Activated CD8-positive, alpha-beta memory T cell treated with anti-CD3 and anti-CD28 coated beads for 36 hours (primary cell): ENCODE measurements around the gene CCND2. TPM values are rescaled to one million over a fixed set of nuclear protein-coding genes. Genes with fewer than 3 reads are reported as not detected.
"Not testable (repeated sequence)": the region's sequence is repeated elsewhere in the genome, so short reads cannot be mapped to it uniquely, and the experiment has no call there.

ENCODE experiments used
- CTCF ChIA-PET: fragments of 350-600 bp; sonication (Branson Sonifier 250); formaldehyde crosslinking; loops from one replicate; lab custom pipeline; 2021; ENCODE audit warnings: antibody characterized with exemption; lab: Charles Lee
- POLR2A ChIA-PET: fragments of 350-600 bp; sonication (Branson Sonifier 250); formaldehyde crosslinking; loops from one replicate; lab custom pipeline; 2021; ENCODE audit warnings: antibody characterized with exemption; lab: Charles Lee
- total RNA-seq, 2 experiments: library from RNA; stranded (reverse); gene quantifications; one replicate each; pipeline ENCODE4 v1.2.3, GENCODE V29; 2021

The CCND2 gene
- total RNA-seq = 100 to 1,000 TPM; 653 to 655 TPM

DNA sequence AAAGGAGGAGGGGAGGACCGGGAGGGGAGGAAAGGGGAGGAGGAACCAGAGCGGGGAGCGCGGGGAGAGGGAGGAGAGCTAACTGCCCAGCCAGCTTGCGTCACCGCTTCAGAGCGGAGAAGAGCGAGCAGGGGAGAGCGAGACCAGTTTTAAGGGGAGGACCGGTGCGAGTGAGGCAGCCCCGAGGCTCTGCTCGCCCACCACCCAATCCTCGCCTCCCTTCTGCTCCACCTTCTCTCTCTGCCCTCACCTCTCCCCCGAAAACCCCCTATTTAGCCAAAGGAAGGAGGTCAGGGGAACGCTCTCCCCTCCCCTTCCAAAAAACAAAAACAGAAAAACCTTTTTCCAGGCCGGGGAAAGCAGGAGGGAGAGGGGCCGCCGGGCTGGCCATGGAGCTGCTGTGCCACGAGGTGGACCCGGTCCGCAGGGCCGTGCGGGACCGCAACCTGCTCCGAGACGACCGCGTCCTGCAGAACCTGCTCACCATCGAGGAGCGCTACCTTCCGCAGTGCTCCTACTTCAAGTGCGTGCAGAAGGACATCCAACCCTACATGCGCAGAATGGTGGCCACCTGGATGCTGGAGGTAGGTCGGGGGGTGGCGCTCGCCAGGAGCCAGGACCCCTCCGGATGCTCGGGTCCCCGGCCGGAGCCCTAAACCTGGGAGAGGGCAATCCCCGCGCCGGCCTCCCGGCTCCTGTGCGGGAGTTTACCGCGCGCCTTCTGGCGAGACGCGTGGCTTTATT lies at the start of gene CCND2:
Gene CCND2 (plus strand): TSS at position 111 of the 744 bp plus-strand sequence. CDS start 279 bp downstream, at position 390.
- POLR2A ChIA-PET = interaction anchor here (0.6 to 3.8 kb wide), 9 partner anchors 12 to 404 kb away, joined by 3 to 28 read pairs (median 6); no protein-coding TSS in a partner anchor
- CTCF ChIA-PET = interaction anchor here (1.1 to 6.9 kb wide), 4 partner anchors 70 to 166 kb away, joined by 3 to 69 read pairs (median 8); no protein-coding TSS in a partner anchor

DNA sequence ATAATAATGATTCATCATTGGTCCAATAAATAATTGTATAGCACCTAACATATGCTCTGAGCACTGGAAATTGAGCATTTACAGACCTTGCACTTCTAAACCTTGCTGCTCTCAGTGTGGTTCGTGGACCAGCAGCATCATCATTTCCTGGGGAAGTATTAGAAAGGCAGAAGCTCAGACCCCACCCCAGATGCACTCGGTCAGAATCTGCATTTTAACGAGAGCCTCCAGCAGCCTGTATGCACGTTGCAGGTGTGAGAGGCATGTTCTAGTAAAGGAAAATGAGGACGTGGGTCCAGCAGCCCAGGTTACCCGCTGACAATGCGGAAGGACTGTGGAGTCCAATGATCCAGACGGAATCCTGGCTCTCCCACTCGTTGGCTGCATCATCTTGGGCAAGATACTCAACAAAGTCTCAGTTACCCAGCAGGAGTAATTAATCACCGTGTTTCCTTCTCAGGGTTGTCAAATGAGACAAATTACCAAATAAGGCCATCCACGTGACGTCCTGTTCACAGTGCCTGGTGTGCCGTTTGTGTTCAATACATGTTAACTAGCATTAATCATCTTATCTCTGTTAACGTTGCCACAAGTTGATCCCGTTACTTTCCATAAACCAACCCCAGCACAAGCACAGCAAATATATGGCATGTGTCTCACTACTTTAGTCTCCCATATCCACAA lies 49.2 kb upstream of the CCND2 start:
- POLR2A ChIA-PET = no interaction called here

DNA sequence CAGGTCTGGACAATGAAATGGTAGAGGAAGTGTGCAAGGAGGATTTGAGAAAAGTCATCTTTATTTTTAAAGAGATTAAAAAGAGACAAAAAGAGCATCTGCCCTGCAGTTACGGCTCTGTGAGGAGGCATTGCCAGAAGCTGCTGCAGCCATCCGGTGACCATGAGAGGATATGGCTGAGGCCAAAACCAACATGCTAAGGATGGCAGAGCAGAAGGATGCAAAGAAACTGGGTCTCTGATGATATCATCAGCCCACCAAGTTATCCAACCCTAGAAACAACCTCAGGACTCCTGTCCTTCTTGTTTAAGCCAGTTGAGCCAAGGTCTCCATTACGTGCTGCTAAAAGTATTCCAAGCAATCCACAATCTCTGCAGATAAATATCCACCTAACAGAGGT lies 48.0 kb upstream of the CCND2 start:
- POLR2A ChIA-PET = interaction anchor here (0.6 kb wide), 1 partner anchor 30 kb away, joined by 3 read pairs; no protein-coding TSS in a partner anchor
- CTCF ChIA-PET = no interaction called here

More for the DNA sequence above, 49.2 kb upstream of the CCND2 start:
- CTCF ChIA-PET = no interaction called here

DNA sequence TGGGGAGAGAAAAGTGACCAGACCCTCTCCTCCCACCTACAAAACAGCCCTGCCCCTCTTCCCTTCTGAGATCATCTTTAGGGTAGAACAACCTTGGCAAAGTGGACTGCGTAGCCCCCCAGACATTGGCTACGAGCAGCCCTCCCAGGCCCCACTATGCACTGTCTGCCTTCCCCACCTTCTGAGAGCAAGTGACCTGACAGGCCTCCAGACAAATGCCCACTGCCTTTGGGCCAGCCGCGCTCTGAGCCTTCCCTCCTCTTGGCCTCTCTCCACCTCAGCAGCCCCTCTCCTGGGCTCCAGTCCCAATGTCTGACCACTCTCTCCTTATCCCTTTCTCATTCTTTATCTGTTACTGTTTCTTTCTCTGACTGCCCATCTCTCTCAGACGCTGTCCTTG lies 46.5 kb upstream of the CCND2 start:
- POLR2A ChIA-PET = no interaction called here
- CTCF ChIA-PET = no interaction called here

DNA sequence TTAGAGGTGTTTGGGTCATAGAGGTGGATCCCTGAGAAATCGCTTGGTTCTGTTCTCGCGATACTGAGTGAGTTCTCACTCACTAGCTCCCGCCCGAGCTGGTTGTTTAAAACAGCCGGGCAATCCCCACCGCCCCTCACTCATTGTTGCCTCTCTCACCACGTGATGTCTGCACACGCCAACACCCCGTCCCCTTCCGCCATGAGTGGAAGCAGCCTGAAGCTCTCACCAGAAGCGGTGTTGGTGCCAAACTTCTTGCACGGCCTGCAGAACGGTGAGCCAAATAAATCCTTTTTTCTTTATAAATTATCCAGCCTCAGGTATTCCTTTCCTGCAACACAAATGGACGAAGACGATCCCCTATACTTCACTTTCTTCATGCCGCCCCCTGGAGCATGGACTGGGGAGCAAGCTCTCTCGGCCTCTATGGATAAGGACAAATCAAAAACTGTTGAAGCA lies 45.4 kb upstream of the CCND2 start:
- CTCF ChIA-PET = no interaction called here
- POLR2A ChIA-PET = no interaction called here

DNA sequence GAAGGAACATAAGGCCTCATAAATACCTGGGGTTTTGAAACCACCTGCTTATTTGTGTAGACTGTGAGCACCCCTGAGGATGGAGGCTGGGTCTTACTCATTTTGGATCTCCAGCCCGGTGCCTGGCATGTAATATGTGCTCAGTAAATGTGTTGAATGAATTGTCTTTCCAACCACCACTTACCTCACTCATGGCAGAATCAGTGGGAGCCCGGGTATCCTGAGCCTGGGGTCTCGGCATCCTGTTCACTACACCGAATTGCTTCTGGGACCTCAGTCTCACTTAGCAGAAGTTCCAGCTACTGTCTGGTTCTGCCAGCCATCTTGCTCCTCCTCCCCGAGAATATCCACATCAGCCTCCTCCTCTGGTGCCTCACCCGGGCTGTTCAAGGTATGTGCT lies 43.0 kb upstream of the CCND2 start:
- ChIA-PET POLR2A (no interaction called here), CTCF (no interaction called here)

DNA sequence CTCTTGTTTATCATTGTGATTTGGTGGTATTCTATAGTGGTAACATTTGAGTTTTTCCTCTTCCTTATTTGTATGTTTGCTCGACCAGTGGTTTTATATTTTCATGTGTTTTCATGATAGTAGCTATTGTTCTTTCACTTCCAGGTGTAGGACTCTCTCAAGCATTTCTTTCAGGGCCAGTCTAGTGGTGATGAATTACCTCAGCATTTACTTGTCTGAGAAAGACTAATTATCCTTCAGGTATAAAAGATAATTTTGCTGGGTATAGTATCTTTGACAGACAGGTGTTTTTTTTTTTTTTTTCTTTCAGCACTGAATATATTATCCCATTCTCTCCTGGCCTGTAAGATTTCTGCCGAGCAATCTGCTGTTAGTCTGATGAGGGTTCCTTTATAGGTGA lies 35.0 kb upstream of the CCND2 start:
- POLR2A ChIA-PET = no interaction called here
- CTCF ChIA-PET = interaction anchor here (0.7 kb wide), 1 partner anchor 47 kb away, joined by 3 read pairs; no protein-coding TSS in a partner anchor

DNA sequence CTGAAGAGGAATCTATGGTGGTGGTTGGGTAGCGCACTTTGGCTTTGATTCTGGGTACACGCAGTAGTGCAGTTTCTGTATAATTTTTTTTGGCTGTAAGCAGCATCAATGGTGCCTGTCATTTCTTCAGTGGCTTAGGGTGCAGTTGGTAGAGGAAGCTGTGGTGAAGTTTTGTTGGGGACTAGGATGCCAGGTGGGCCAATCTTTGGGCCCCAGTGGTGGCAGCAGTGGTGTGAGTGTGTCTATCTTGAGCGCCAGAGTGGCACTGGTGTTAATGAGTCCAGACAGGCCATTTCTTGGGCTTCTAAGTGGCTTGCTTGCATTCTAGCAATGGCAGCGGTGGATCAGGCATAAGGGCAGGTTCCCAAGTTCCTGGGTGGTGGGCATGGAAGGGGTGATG lies 33.8 kb upstream of the CCND2 start:
- ChIA-PET POLR2A (no interaction called here), CTCF (no interaction called here)

DNA sequence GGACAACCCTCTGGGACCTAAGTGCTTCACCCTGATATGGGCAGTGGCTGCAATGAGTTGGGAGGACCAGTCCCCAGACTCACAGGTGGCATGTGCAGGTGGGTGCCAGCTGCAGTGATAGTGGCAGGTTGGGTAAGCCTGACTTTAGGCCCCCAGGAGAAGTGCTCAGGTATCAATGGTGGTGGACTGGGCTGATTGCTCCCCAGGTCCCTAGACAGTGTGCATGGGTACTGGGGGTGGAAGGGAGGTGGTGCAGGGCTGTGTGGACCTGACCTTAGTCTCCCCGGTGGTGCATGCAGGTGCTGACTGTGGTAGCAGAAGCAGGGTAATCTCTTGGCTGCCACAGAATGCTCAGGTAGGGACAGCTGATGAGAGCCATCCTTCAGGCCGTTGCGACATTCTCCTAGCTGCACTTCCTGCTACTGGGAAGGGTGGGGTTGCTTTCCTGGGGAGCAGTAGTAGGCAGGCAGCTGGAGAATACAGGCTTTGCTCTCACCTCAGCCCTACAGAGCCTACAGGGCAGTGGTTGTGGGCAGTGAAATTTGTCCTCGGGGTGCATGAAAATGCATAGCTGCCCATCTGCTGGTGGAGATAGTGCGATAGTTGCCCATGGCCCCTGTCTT lies 33.3 kb upstream of the CCND2 start:
- ChIA-PET POLR2A (interaction anchor here (0.6 kb wide), 1 partner anchor 76 kb away, joined by 3 read pairs; no protein-coding TSS in a partner anchor), CTCF (no interaction called here)

DNA sequence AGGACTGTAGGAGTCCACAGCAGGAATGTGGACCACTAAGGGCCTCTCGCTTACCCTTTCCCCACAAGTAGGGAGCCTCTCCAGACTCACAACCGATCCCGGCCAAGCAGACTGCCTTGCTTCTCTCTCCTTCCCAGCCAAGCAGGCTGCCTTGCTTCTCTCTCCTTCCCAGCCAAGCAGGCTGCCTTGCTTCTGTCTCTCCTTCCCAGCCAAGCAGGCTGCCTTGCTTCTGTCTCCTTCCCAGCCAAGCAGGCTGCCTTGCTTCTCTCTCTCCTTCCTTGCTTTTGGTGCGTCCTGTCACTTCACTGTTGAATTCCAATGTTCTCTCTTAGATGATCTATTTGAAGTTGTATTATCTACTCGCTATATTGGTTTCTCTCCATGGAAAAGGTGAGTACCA lies 32.6 kb upstream of the CCND2 start:
- CTCF ChIA-PET = no interaction called here
- POLR2A ChIA-PET = no interaction called here

DNA sequence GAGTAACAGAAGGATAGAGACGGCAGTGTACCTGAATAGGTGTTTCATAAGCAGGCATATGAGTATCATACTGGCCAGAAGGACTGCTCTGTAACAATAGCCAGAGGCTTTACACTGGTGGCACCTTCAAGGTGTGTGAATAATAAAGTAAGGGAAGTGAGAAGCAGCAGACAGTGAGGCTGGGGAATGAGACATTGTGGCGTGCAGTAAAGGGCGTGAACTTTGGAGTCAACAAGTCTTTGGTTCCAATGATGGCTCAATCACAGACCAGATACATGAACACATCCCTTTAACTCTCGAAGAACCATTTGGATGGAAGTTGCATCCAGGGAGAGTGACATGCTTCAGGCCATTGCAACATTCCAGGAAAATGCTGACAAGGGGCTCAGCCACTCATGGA lies 32.0 kb upstream of the CCND2 start:
- POLR2A ChIA-PET = no interaction called here
- CTCF ChIA-PET = no interaction called here

DNA sequence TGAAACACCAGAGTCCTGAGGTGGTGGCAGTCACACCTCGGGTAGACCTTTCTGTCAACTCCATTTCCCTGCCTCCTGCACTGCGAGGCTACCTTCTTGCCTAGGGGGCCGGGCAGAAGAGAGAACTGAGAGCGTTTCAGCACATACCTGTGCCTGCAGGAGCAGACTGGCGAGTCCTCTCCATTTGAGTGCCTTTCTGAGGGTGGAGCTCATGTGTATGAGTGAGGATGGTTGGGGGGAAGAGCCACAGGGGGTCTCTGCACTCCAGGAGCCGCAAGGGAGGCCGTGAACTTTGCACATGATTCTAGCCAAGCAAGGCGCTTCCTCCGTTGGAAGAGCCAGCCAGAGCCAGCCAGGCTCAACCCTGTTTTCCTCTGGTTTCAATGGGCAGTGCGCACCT lies 31.0 kb upstream of the CCND2 start:
- POLR2A ChIA-PET = interaction anchor here (0.6 kb wide), 1 partner anchor 135 kb away, joined by 3 read pairs; no protein-coding TSS in a partner anchor
- CTCF ChIA-PET = no interaction called here

DNA sequence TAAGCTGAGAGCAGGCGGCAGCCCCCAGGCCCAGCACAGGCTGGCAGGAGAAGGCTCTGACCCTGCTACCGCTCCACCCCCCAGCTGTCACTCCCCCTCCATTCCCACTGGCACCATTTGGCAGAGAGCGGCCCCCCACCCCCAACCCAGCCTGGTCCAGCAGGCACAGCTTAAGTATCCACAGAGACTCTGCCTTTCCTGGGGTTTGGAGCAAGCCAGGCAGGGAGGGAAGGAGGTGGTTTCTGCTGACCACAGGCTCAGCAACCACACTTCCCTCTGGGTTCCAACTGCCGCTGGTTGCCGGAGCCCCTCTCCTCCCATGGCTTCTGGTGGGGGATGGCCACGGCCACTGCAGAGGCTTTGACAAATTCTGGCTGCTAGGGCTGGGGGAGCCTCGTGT lies 30.5 kb upstream of the CCND2 start:
- ChIA-PET POLR2A (no interaction called here), CTCF (no interaction called here)

DNA sequence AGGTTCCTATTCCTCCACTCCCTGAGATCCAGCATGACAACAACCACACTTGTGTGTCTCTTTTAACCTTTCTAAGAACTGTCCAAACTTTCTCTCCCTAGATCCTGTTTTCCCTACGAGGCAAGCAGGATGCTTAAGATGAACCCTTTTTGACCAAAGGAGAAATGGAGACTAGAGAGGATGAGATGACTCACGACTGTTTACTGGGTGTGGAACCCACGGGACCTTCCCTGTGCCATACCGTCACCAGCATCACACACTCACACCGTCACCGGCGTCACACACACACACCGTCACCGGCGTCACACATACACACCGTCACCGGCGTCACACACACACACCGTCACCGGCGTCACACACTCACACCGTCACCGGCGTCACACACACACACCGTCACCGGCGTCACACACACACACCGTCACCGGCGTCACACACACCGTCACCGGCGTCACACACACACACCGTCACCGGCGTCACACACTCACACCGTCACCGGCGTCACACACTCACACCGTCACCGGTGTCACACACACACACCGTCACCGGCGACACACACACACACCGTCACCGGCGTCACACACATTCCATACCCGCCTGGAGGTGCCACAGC lies 30.0 kb upstream of the CCND2 start:
- CTCF ChIA-PET, POLR2A ChIA-PET: not testable (repeated sequence)

DNA sequence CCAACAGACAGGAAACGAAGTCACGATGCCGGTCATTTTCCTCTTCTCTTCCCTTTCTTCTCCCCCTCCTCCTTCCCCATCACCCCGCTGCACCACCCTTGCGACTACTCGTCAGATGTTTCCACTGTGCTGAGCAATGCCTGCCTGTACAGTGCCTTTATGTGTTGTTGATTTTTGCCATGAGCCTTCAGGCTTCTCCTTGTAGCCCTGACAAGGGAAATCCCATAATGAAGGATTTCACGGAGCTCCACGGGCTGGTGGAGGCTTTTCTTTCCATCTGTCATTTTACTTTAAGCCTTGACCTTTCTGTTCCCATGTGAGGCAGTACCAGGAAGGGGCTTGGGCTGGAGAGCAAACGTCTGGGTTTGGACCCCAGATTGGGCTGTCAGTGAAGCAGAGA lies 28.7 kb upstream of the CCND2 start:
- ChIA-PET POLR2A (interaction anchor here (0.6 kb wide), 1 partner anchor 597 kb away, joined by 3 read pairs; no protein-coding TSS in a partner anchor), CTCF (no interaction called here)

DNA sequence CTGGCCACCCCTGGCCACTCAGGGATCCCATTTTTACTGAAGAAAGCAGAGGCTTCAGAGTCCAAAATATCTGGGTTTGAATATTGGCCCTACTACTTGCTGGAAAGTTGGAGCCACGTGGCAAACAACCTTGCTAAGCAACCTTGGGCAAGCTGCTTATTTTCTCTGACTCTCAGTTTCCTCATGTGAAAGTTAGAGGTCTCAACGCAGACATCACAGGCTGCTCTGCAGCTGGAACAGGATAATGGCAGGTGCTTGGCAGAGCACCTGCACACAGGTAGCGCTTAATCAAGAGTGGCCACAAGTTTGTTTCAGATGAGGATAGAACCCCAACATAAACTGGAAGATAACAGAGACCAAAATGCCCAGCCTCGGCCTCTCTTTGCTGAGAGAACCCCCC lies 28.1 kb upstream of the CCND2 start:
- ChIA-PET POLR2A (interaction anchor here (0.6 kb wide), 1 partner anchor 598 kb away, joined by 3 read pairs; no protein-coding TSS in a partner anchor), CTCF (no interaction called here)

DNA sequence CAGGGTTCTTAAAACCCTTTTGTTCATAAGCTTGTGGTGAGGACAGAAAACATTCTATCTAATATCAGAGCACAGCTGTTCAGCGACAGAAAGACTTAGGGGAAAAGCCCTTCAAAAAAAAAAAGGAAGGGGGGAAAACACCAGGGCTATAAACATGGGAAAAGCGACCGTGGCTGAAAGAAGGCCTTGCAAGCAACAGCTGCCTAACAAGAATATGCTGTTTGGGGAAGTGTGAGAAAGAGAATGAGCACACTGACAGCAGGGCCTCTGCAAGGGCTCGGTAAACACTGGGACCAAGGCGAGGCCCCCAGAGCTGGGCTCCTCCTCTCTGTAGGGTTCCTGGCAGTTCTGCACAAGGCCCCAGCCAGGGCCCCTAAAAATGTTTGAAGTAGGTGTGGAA lies 27.4 kb upstream of the CCND2 start:
- ChIA-PET CTCF (no interaction called here), POLR2A (no interaction called here)

DNA sequence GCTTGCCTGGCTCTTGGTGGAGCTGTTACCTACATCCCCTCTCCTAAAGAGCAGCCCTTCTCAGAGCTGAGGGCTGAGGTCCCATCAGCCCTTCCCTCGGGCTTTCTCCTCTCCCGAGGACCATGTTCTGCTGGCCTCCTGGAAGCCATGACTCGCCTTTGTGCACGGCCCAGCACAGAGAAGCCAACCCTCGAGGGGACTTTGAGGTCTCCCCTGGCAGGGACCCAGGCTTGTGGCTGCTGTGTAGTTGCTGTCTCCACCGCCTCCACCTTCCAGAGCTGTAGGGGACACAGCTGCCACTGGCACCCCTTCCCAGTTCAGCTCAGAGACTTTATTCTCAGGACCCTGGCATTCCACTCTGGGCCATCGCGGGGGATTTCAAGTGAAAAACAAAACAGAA lies 22.9 kb upstream of the CCND2 start:
- CTCF ChIA-PET = interaction anchor here (0.8 to 1.5 kb wide), 4 partner anchors 17 to 132 kb away, joined by 3 to 8 read pairs (median 4); no protein-coding TSS in a partner anchor
- POLR2A ChIA-PET = interaction anchor here (0.7 to 1.2 kb wide), 6 partner anchors 18 to 37 kb away, joined by 3 to 8 read pairs (median 4); partner anchors contain the start of gene CCND2
